ENCODE results near the gene BICD1.
A peak's percentile ranks its signal among the peaks of the same experiment; 100 is the strongest.

Gene BICD1

DNA sequence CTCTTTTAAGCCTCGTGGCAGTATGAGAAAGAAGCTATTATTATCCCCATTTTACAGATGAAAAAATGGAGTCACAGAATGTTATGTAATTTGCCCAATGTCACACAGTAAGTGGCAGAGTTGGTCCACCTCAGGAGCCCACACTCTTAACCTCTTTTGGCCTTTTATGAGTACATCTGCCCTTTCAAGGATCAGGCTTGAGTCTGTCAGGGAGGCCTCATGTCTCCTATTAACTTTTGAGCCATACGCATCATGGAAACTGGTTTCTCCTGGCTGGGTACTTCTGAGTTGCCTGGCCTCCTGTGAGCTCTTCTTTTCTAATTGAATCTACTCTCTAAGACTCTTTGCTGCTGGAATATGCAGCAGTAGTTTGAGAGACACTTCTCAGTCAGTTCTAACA is 101.7 kb downstream of the BICD1 start:
- POLR2A ChIA-PET = no interaction called here
- TF ChIP-seq, protein P1, sequence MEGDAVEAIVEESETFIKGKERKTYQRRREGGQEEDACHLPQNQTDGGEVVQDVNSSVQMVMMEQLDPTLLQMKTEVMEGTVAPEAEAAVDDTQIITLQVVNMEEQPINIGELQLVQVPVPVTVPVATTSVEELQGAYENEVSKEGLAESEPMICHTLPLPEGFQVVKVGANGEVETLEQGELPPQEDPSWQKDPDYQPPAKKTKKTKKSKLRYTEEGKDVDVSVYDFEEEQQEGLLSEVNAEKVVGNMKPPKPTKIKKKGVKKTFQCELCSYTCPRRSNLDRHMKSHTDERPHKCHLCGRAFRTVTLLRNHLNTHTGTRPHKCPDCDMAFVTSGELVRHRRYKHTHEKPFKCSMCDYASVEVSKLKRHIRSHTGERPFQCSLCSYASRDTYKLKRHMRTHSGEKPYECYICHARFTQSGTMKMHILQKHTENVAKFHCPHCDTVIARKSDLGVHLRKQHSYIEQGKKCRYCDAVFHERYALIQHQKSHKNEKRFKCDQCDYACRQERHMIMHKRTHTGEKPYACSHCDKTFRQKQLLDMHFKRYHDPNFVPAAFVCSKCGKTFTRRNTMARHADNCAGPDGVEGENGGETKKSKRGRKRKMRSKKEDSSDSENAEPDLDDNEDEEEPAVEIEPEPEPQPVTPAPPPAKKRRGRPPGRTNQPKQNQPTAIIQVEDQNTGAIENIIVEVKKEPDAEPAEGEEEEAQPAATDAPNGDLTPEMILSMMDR (IDR thresholded peaks at IDR 0.05; ENCODE audit: insufficient read depth, low read length, missing control alignments) = no peak
- no peak overlapping the region for H3K4me3 ChIP-seq (ENCODE audit: low read depth, low read length)
- no peak for DNase-seq (ENCODE audit: low read depth, low spot score)
- CTCF ChIA-PET = interaction anchor here (0.8 kb wide), 1 partner anchor 14 kb away, joined by 3 read pairs; no protein-coding TSS in a partner anchor

DNA sequence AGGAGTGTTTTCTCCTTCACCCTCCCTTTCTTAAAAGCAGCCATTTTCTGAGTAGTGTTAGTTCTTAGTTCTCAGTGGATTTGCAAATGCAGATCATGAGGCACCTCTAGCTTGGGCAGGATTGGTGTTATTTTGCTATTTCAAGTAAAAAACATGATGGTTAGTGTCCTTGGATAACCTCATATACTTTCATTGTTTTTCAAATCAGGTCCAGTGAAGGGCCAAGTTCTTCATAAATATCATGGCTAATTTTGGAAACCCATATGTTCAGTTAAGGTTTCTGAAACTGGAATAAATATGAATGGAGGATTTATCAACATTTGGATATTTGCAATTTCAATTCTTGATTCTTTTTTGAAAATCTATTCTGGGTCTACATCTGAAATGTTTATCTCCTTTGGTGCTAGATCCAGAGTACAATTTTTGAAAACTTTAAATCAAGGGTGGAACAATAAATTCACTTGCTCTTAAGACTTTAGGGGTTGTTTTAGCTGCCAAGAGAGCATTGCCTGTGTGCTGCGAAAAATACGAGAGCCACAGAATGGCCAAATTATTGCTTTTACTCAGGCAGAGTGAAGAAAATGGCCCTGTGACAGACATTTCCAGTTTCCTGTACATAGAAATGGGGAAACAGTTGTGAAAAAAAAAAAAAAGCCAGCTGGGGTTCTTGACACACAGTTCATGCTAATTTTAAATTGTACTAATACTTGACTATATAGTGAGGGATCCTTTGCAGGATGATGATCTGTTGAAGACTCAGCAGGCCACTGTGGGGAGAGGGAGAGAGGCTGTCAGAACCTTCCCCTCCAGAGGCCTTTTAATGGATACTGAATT is 104.6 kb downstream of the BICD1 start:
- ChIA-PET CTCF (no interaction called here), POLR2A (no interaction called here)
- no peak for DNase-seq (ENCODE audit: low read depth, low spot score)
- TF ChIP-seq, protein P1 (IDR thresholded peaks at IDR 0.05; ENCODE audit: insufficient read depth, low read length, missing control alignments) = no peak
- H3K4me3 ChIP-seq (ENCODE audit: low read depth, low read length) = no peak overlapping the region

DNA sequence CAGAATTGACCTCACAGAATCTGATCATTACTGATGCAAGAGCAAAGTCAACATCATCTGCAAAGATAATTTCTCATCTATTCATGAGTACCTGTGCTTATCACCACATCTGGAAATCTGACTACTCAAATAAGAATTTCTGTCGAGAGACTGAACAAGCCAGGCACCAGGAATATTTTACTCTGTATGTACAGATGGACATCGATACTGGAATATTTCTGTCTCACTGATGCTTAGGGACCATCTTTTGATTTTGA is 105.2 kb downstream of the BICD1 start:
- CTCF ChIA-PET = no interaction called here
- POLR2A ChIA-PET = no interaction called here
- TF ChIP-seq, protein P1 (IDR thresholded peaks at IDR 0.05; ENCODE audit: insufficient read depth, low read length, missing control alignments) = no peak
- H3K4me3 ChIP-seq (ENCODE audit: low read depth, low read length) = no peak overlapping the region
- DNase-seq (ENCODE audit: low read depth, low spot score) = no peak

DNA sequence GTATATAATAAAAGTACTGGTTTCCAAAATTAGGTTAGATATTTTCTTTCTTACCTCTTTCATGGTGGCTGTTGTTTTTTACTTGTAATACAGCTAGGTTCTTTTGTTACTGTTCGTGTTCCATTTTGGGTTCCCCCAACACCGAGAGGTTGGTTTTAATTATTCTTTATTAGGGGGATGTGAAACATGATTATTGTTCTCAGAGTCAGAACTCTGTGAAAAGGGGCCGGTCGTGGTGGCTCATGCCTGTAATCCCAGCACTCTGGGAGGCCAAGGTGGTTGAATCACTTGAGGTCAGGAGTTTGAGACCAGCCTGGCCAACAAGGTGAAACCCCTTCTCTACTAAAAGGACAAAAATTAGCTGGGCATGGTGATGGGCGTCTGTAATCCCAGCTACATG is 108.1 kb downstream of the BICD1 start:
- TF ChIP-seq, protein P1 (IDR thresholded peaks at IDR 0.05; ENCODE audit: insufficient read depth, low read length, missing control alignments) = no peak
- H3K4me3 ChIP-seq (ENCODE audit: low read depth, low read length) = no peak overlapping the region
- ChIA-PET POLR2A (no interaction called here), CTCF (no interaction called here)
- DNase-seq (ENCODE audit: low read depth, low spot score) = no peak

DNA sequence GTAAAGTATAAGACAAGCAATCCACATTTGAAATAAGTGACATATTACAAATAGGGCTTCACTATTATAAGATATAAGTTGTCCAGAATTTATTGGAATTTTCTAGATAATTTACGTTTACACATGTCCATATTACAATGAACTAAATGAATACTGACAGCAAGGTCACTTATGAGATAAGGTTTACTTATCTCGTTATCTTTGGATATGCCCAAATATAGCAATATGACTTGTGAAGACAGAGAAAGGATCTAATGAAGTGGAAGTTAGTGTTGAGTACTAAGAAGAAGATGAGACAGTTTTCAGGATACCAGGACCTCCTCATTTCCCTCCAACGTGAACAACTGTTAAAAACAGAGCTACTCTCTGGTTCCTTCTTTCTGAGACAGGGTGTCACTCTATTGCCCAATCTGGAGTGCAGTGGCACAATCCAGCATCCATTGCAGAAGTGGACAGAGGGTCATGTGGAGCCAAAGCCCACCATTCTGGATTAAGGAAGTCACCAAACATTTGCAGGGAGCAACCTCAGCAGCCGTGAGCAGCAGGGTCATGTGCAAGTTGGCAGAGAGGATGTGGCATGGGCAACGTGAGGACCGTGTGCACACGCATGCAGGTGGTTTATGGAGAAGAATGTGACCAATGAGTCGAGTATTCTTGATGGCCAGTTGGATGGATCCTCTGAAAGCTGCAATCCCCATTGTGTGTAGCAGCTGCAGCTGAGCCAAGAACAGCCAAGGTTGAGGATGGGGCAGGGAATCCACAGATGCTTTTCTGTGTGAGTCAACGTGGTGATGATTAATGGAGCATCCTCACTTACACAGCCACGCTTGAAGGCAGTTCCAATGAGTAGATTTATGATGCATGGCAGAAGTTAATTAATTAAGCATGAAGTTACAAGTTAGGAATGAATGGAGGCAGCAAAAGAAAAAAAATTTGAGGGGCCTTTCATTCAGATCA is 111.0 kb downstream of the BICD1 start:
- H3K4me3 ChIP-seq (ENCODE audit: low read depth, low read length) = no peak overlapping the region
- peak; percentile 57 for DNase-seq (ENCODE audit: low read depth, low spot score)
- ChIA-PET CTCF (interaction anchor here (1.5 kb wide), 1 partner anchor 155 kb away, joined by 4 read pairs; no protein-coding TSS in a partner anchor), POLR2A (interaction anchor here (0.7 kb wide), 1 partner anchor 19 kb away, joined by 5 read pairs; no protein-coding TSS in a partner anchor)
- TF ChIP-seq, protein P1 (IDR thresholded peaks at IDR 0.05; ENCODE audit: insufficient read depth, low read length, missing control alignments) = no peak

DNA sequence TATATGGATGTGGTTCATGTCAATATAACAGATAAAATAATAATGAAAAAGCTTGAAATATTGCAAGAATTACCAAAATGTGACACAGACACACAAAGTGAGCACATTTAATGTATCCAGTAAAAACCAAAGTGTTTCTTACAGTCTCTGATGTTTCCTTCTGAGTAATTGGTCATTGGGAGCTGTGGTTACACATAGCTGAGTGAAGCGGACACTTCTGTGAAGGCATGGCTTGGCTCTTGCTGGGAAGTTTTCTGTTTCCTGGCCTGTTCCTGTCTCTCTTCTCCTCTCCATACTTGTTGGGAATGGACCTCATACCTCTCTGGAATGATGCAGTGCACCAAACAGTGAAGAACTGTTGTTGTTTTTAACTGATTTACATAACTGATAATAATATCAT is 117.3 kb downstream of the BICD1 start:
- ChIA-PET CTCF (no interaction called here), POLR2A (no interaction called here)
- TF ChIP-seq, protein P1 (IDR thresholded peaks at IDR 0.05; ENCODE audit: insufficient read depth, low read length, missing control alignments) = no peak
- DNase-seq (ENCODE audit: low read depth, low spot score) = no peak
- no peak overlapping the region for H3K4me3 ChIP-seq (ENCODE audit: low read depth, low read length)

All from AG04449 (cell line).